Astrocyte (in vitro differentiated cells and primary cell): ENCODE measurements around the gene FNDC3B. TPM values are rescaled to one million over a fixed set of nuclear protein-coding genes. Genes with fewer than 3 reads are reported as not detected.

Experiments
- DNase-seq: peaks from one replicate; pipeline ENCODE4 v3.0.0-alpha.2; 2010; ENCODE audit warnings: low read depth
- FAIRE-seq: peaks from 2 replicates; lab custom pipeline; 2011; peaks lifted over from hg19 to GRCh38; lab: Jason Lieb, UNC
- H2AFZ ChIP-seq: 2 replicates; pipeline ENCODE4 v1.6.0; 2012; ENCODE audit warnings: low read depth, low read length, inconsistent platforms
- H3K27ac ChIP-seq: 2 replicates; pipeline ENCODE4 v1.5.1; 2011; ENCODE audit warnings: low read depth, low read length, inconsistent platforms
- H3K27me3 ChIP-seq: 2 replicates; pipeline ENCODE4 v1.6.0; 2011; ENCODE audit warnings: low read length, inconsistent platforms; ENCODE audit not compliant: insufficient read depth
- H3K36me3 ChIP-seq: 2 replicates; pipeline ENCODE4 v1.5.1; 2011; ENCODE audit warnings: low read length, inconsistent platforms; ENCODE audit not compliant: insufficient read depth
- H3K4me1 ChIP-seq: 2 replicates; pipeline ENCODE4 v1.5.1; 2011; ENCODE audit warnings: low read length, inconsistent platforms; ENCODE audit not compliant: insufficient read depth
- H3K4me2 ChIP-seq: 2 replicates; pipeline ENCODE4 v1.6.0; 2012; ENCODE audit warnings: low read length, inconsistent platforms
- H3K4me3 ChIP-seq: 2 replicates; pipeline ENCODE4 v1.5.1; 2011; ENCODE audit warnings: low read depth, mild to moderate bottlenecking, low read length, inconsistent platforms; ENCODE audit not compliant: insufficient read depth
- H3K79me2 ChIP-seq: 2 replicates; pipeline ENCODE4 v1.6.0; 2012; ENCODE audit warnings: mild to moderate bottlenecking, low read length, inconsistent platforms; ENCODE audit not compliant: insufficient read depth
- H3K9ac ChIP-seq: 2 replicates; pipeline ENCODE4 v1.6.0; 2012; ENCODE audit warnings: mild to moderate bottlenecking, low read length, inconsistent platforms
- H3K9me3 ChIP-seq: 2 replicates; pipeline ENCODE4 v1.5.1; 2012; ENCODE audit warnings: low read depth, mild to moderate bottlenecking, low read length, inconsistent platforms; ENCODE audit not compliant: insufficient read depth
- H4K20me1 ChIP-seq: 2 replicates; pipeline ENCODE4 v1.6.0; 2012; ENCODE audit warnings: low read length, inconsistent platforms; ENCODE audit not compliant: insufficient read depth
- H3K27ac Mint-ChIP-seq: one replicate; pipeline ENCODE4 v1.8.0; 2021; ENCODE audit warnings: mild to moderate bottlenecking, mixed read lengths; ENCODE audit not compliant: unreplicated experiment
- H3K27me3 Mint-ChIP-seq: one replicate; pipeline ENCODE4 v1.8.0; 2021; ENCODE audit warnings: low read depth, mixed read lengths; ENCODE audit not compliant: unreplicated experiment
- H3K36me3 Mint-ChIP-seq: one replicate; pipeline ENCODE4 v1.8.0; 2021; ENCODE audit warnings: low read depth, mixed read lengths; ENCODE audit not compliant: unreplicated experiment
- H3K4me1 Mint-ChIP-seq: one replicate; pipeline ENCODE4 v1.8.0; 2021; ENCODE audit warnings: low read depth, mixed read lengths; ENCODE audit not compliant: unreplicated experiment
- H3K4me3 Mint-ChIP-seq: one replicate; pipeline ENCODE4 v1.8.0; 2021; ENCODE audit warnings: mild to moderate bottlenecking, moderate library complexity, mixed read lengths; ENCODE audit not compliant: unreplicated experiment
- H3K9me3 Mint-ChIP-seq: one replicate; pipeline ENCODE4 v1.8.0; 2021; ENCODE audit warnings: mild to moderate bottlenecking, mixed read lengths; ENCODE audit not compliant: unreplicated experiment
- EZH2 ChIP-seq: IDR thresholded peaks from 2 replicates; pipeline ENCODE4 v1.6.1; 2012; ENCODE audit warnings: mild to moderate bottlenecking, low read length, inconsistent platforms; ENCODE audit not compliant: insufficient read depth
- total RNA-seq: library from RNA; stranded (reverse); gene quantifications from 2 replicates; pipeline ENCODE4 v1.2.1, GENCODE V29; 2021
- TF ChIP-seq, protein P1 (sequence below): IDR thresholded peaks from 2 replicates; pipeline ENCODE4 v1.5.1; 2011; ENCODE audit warnings: low read depth, mild to moderate bottlenecking, inconsistent platforms, low read length, moderate library complexity; ENCODE audit not compliant: insufficient read depth

The FNDC3B gene
- total RNA-seq, 1 donor from 2014 or later = 327 TPM

DNA sequence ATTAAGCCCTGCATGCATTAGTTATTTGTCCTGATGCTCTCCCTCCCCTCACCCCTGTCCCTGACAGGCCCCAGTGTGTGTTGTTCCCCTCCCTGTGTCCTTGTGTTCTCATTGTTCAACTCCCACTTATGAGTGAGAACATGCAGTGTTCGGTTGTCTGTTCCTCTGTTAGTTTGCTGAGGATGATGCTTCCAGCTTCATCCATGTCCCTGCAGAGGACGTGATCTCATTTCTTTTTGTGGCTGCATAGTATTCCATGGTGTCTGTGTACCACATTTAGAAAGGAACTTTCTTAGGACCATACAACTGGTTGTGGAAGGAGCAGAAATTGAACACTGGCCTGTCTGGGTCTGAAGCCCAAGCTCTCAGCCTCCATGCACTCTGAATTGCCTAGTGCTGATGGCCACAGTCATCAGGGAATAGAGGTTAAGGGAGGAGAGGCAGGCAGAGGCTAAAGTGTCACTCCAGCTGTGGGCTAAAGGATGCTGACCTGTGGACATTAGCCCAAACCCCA lies 138.5 kb downstream of the FNDC3B start:
- TF ChIP-seq, protein P1, sequence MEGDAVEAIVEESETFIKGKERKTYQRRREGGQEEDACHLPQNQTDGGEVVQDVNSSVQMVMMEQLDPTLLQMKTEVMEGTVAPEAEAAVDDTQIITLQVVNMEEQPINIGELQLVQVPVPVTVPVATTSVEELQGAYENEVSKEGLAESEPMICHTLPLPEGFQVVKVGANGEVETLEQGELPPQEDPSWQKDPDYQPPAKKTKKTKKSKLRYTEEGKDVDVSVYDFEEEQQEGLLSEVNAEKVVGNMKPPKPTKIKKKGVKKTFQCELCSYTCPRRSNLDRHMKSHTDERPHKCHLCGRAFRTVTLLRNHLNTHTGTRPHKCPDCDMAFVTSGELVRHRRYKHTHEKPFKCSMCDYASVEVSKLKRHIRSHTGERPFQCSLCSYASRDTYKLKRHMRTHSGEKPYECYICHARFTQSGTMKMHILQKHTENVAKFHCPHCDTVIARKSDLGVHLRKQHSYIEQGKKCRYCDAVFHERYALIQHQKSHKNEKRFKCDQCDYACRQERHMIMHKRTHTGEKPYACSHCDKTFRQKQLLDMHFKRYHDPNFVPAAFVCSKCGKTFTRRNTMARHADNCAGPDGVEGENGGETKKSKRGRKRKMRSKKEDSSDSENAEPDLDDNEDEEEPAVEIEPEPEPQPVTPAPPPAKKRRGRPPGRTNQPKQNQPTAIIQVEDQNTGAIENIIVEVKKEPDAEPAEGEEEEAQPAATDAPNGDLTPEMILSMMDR = no peak
- no peak for TF ChIP-seq EZH2
- Histone ChIP-seq H4K20me1 (peaks cover 85% of the 10 kb centered on the region), H3K79me2 (peaks cover 97% of the 10 kb centered on the region), H2AFZ (no peak overlapping the region), H3K9ac (no peak overlapping the region), H3K4me3 (no peak overlapping the region), H3K4me1 (peaks cover 30% of the 10 kb centered on the region), H3K36me3 (no peaks in the 10 kb centered on the region), H3K4me2 (no peak overlapping the region), H3K27me3 (no peaks in the 10 kb centered on the region), H3K27ac (no peak overlapping the region), H3K9me3 (no peaks in the 10 kb centered on the region)
- no peak for DNase-seq
- H3K27me3 Mint-ChIP-seq = no peaks in the 10 kb centered on the region
- H3K4me1 Mint-ChIP-seq = peaks cover 74% of the 10 kb centered on the region
- H3K9me3 Mint-ChIP-seq = no peaks in the 10 kb centered on the region
- FAIRE-seq = no peak
- peak overlapping the region; percentile 85 for H3K27ac Mint-ChIP-seq
- peaks cover 11% of the 10 kb centered on the region for H3K36me3 Mint-ChIP-seq
- peak overlapping the region; percentile 64 for H3K4me3 Mint-ChIP-seq

DNA sequence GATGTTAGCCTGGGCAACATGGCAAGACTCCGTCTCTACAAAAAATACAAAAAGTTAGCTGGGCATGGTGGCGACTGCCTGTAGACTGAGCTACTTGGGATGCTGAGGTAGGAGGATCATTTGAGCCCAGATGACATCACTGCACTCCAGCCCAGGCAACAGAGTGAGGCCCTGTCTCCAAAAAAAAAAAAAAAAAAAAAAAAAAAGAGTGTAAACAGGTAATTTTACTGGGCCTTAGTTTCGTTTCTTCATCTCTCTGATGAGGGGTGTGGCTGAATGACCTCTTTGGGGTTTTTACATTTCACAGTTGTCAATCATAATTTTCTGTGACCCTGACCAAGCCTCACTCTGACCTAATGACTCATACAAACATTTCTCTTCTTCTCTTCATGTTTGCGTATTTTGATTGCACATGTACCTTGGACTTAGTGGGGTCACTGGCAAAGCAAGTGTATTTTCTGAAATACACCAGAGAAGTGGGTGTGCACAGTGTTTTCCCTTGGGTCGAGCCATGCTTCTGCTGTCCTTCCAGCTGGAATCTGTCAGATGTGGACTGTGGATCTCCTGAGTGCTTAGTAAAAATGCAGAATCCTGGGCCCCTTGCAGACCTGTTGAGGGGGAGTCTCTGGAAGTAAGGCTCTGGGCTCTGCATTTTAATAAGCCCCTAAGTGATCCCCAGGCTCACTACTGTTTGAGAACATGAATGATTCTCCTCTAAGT lies 140.5 kb downstream of the FNDC3B start:
- H3K27ac Mint-ChIP-seq = no peak overlapping the region
- peak overlapping the region; percentile 2 for H3K4me3 Mint-ChIP-seq
- H3K9me3 Mint-ChIP-seq = no peaks in the 10 kb centered on the region
- Histone ChIP-seq H3K4me3 (no peak overlapping the region), H4K20me1 (peaks cover 86% of the 10 kb centered on the region), H3K4me1 (peaks cover 27% of the 10 kb centered on the region), H3K9ac (no peak overlapping the region), H3K27ac (no peak overlapping the region), H3K27me3 (no peaks in the 10 kb centered on the region), H3K4me2 (no peak overlapping the region), H2AFZ (no peak overlapping the region), H3K79me2 (peaks cover 99% of the 10 kb centered on the region), H3K9me3 (no peaks in the 10 kb centered on the region), H3K36me3 (no peaks in the 10 kb centered on the region)
- FAIRE-seq = no peak
- H3K4me1 Mint-ChIP-seq = peaks cover 70% of the 10 kb centered on the region
- peaks cover 11% of the 10 kb centered on the region for H3K36me3 Mint-ChIP-seq
- no peaks in the 10 kb centered on the region for H3K27me3 Mint-ChIP-seq
- no peak for DNase-seq
- TF ChIP-seq, protein P1 = no peak
- no peak for TF ChIP-seq EZH2

DNA sequence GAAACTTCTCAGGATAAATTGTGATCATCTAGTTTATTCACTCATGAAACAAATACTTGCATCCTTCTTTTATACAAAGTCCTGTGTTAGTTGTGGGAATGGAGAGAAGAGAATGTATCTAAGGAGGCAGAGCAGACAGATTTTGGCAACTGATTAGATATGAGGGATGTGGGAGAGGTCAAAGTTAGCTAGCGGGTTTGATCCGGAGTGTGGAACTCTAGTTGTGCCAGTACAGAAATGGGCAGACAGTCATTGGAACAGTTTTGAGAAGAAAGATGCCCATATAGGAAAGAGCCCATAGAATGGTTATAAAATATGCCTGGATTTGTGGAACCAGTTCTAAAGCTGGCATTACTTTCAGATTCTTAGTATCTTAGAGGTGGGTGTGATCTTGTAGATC lies 141.1 kb downstream of the FNDC3B start:
- Histone ChIP-seq H3K4me3 (no peak overlapping the region), H3K27ac (no peak overlapping the region), H3K4me1 (peaks cover 24% of the 10 kb centered on the region), H4K20me1 (peaks cover 84% of the 10 kb centered on the region), H3K79me2 (peaks cover 99% of the 10 kb centered on the region), H3K27me3 (no peaks in the 10 kb centered on the region), H3K9me3 (no peaks in the 10 kb centered on the region), H3K36me3 (peaks cover 4% of the 10 kb centered on the region), H3K4me2 (no peak overlapping the region), H3K9ac (no peak overlapping the region), H2AFZ (no peak overlapping the region)
- Mint-ChIP-seq H3K36me3 (peaks cover 11% of the 10 kb centered on the region), H3K27me3 (no peaks in the 10 kb centered on the region), H3K4me3 (no peak overlapping the region), H3K4me1 (peaks cover 70% of the 10 kb centered on the region), H3K27ac (peak overlapping the region; percentile 29), H3K9me3 (no peaks in the 10 kb centered on the region)
- DNase-seq (no peak), FAIRE-seq (no peak)
- no peak for TF ChIP-seq EZH2
- TF ChIP-seq, protein P1 = no peak
